Frontal cortex (tissue), 4 donors: ENCODE results near the gene PIGZ. TPM values are rescaled to one million over a fixed set of nuclear protein-coding genes. Genes with fewer than 3 reads are reported as not detected.

Experiments
- DNase-seq, 2 donors: peaks; one replicate each; pipeline ENCODE4 v3.0.0; 2012; ENCODE audit warnings: low spot score in 2 of 2
- FAIRE-seq: peaks from 2 replicates; lab custom pipeline; 2012; peaks lifted over from hg19 to GRCh38; lab: Jason Lieb, UNC
- total RNA-seq: library from RNA; depleted of rRNA; stranded (reverse); fragments of >200 nt; gene quantifications from one replicate; pipeline ENCODE4 v1.2.3, GENCODE V29; 2014
- donor health status: control.
- donor health status: control.
- donor health status: control.

The PIGZ gene, protein sequence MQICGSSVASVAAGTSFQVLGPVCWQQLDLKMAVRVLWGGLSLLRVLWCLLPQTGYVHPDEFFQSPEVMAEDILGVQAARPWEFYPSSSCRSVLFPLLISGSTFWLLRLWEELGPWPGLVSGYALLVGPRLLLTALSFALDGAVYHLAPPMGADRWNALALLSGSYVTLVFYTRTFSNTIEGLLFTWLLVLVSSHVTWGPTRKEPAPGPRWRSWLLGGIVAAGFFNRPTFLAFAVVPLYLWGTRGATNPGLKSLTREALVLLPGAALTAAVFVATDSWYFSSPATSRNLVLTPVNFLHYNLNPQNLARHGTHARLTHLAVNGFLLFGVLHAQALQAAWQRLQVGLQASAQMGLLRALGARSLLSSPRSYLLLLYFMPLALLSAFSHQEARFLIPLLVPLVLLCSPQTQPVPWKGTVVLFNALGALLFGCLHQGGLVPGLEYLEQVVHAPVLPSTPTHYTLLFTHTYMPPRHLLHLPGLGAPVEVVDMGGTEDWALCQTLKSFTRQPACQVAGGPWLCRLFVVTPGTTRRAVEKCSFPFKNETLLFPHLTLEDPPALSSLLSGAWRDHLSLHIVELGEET
- total RNA-seq: 2.9 TPM

DNA sequence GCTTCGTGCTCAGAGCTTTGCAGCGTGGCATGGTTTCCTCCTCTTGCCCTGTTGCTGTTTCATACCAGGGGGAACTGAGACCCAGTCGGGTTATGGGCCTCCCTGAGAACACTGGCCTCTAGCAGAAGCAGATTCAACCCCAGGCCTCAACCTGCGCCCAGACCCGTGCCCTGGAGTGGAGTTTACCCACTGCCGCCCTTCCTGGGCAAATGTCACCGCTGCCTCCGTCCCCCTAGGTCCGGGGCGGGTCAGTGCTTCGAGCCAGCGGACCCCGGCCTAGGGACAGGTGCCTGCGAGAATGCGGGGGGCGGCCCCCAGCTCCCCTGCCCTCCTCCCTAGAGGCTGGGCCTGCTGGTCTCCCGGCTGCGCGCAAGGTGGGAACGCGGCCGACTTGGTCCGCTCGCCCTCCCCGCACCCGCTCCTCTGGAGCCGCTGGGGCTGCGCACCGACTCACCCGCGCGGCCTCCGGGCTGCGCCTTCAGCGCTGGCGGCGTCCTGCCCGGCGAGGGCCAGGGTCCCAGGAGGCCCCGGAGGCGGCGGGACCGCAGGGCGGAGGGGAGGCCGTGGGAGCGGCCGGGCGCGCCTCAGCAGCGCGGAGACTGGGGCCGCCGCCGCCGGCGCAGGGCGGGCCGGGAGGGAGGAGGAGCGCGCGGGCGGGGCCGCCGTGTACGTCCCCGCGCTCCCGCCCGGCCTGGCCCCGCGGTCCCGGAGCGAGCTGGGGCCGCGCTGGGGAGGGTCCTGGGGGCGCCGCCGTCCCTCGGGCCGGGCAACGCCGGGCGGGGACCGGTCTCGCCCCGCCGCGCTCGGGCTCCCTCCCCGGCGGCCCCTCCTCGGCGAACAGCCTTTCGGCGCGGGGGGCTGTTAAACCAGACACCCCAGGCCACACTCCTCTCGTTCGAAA is at the start of gene PIGZ:
Gene PIGZ, minus strand, starts transcription at position 601 of the 901 bp plus-strand sequence. CDS start 16,802 bp downstream, outside the sequence.
- FAIRE-seq: no peak
- peak; percentile 60 to 70 for DNase-seq

GRCh38 chr3:197017003-197017402 is 48.4 kb upstream of the PIGZ start:
- FAIRE-seq: no peak
- no peak for DNase-seq

- no peak for FAIRE-seq
Observed at GRCh38 chr3:197015790-197016736, 47.4 kb upstream of the PIGZ start.

DNA sequence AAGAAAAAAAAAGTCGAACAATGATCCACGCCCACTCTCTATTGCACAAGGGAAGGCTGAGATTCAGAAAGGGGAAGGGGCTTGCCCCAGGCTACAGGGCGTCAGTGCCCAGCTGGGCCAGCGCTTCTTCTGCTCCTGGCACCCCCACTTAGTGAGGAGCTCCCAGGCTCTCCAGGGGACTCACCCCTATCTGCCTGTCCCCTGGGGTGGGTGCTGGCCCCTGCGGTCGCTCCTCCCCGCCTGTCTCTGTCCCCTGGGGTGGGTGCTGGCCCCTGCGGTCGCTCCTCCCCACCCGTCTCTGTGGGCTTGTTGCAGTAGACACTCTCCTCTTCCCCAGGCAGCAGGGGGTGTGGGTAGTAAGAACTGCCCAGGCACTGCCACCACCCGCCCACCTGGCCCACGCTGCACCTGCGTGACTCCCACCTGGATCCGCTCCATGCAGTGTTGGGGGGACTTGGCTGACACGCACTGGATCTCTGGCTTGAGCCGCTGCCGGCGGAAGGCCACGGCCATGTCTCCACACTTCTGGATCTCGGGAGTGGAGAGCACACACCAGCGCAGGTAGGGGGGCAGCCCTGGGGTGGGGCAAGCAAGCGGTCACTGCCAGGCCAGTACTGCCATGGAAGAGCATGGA is 46.4 kb upstream of the PIGZ start:
- FAIRE-seq (no peak), DNase-seq (no peak)

More at GRCh38 chr3:197015790-197016736, 47.4 kb upstream of the PIGZ start:
- DNase-seq: no peak

GRCh38 chr3:197014024-197014423 is 45.4 kb upstream of the PIGZ start:
- no peak for FAIRE-seq
- no peak for DNase-seq

- DNase-seq: no peak
- FAIRE-seq: no peak
Observed at GRCh38 chr3:197012540-197012883, 43.9 kb upstream of the PIGZ start.

DNA sequence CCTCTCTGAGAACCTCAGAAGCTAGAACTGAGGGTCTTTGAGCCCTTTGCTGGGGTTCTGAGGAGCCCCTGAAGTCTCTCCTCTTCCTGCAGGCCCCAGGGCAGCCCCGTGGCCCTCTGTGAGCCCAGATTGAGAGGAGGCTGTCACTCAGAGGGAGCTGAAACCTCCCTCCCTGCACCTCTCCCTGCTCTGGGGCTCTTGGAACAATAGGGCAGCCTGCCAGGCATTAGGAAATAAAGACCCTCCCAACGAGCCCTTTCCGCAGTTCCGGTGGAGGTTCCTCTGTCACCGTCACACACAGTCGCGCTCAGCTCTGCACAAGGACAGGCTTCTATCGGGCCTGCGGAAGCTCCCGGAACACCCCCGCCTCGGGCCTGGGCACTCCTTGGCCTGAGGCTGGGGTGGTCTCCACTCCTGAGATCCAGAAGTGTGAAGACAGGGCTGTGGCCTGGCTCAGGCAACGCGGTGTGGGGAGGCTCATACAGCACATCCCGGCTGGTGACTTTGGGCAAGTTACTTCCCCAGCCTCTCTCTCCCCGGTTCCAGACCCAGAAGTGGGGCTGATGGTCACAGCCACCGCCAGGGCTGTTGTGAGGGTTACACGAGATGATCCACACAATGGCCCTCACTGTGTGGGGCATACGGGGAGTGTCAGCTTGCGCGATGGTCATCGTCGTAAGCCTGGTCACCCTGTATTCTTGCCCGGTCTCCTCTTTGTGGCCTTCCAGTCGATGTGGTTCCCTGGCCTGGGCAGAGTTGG is 43.3 kb upstream of the PIGZ start:
- DNase-seq (no peak), FAIRE-seq (no peak)

DNA sequence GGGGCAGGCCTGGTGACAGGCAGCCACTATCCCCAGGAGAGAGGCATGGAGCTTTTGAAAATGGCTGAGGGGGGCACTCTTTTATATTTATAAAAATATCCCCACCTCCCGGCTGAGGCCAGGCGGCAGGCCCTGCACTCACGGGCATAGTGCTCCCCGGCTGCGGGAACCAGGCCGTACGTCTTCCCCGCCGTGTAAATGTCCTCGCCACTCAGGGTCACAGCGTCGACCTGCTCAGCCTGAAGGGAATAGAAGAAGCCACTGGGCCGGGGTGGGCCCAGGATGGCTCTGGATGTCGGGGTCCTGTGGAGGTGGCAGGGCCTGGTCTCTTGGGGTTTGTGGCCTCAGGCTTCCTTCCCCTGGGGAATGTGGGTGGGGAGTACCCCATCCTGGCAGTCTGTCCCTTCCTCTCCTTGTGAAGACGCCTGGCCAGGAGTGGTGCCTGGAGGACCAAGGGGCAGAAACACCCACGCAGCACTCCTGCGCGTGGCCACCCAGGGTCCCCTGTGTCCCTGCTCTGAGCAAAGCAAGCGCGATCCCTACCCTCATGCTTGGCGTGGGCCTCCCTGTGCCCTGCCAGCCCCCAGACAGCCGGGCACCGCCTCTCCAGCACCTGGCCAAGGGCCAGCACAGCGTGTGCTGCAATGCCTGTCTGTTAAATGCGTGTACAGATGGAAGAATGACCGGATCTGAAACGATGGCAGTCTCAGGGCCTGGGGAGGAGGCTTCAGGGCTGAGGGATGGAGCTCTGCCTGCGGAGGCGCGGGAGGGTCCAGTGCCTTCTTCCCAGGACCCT is 42.1 kb upstream of the PIGZ start:
- FAIRE-seq (no peak), DNase-seq (no peak)

DNA sequence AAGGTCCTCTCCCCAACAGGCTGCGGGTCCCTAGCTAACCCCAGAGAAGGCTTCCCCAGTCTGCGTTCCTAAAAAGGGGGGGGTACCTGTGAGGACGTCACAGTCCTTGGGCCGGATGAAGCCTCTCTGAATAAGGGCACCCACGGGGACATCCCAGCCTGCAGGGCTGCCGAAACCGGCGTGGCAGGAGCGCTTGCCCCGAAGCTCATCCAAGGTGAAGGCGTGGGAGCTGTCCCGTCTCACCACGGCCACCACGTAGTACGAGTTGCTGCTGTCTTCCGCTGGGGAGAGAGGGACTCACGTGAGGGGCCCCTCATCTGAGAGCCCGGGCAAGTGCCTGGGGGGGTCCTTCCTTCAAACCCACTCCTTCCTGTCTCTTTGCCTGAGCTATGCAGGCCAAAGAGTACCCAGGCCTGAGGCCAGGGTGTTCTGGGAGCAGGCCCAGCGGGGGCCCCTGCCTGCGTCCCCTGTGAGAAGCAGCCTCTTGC is 40.9 kb upstream of the PIGZ start:
- DNase-seq (no peak), FAIRE-seq (no peak)

- DNase-seq (no peak), FAIRE-seq (no peak)
Observed at GRCh38 chr3:197008436-197009209, 40.0 kb upstream of the PIGZ start.

GRCh38 chr3:197007953-197008352 is 39.3 kb upstream of the PIGZ start:
- FAIRE-seq: no peak
- no peak for DNase-seq

DNA sequence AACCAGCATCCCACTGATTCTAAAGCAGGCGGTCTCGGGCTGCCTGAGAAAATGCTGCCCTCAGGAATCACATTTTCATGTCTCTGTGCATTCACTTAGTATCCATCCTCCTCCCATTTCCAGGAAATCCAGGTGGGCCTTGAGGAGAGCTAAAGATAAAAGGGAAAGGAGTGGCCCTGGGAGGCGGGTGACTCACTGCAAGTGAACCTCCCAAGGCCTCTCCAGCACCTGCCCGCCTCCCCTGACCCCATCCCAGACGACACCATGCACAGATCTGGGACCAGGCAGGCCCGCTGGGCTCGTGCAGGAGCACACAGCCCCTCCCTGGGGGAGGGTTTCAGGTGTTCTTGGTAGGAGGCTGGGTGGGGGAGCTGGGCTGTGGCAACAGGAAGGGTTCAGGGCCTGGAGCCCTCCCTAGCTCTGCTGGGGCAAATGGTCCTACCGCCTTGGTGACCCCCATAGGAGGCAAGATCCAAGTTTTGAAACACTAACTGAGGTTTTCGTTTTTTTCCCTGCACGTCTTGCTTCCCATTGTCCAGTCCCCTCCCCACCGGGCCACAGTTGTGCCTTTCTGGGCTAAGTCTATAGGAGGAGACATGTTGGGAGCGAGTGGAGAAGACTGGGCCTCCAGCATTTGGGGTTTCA is 38.8 kb upstream of the PIGZ start:
- no peak for FAIRE-seq
- no peak for DNase-seq

GRCh38 chr3:197006860-197007259 is 38.2 kb upstream of the PIGZ start:
- no peak for DNase-seq
- no peak for FAIRE-seq

GRCh38 chr3:197006446-197006845 is 37.8 kb upstream of the PIGZ start:
- FAIRE-seq: no peak
- DNase-seq: no peak

DNA sequence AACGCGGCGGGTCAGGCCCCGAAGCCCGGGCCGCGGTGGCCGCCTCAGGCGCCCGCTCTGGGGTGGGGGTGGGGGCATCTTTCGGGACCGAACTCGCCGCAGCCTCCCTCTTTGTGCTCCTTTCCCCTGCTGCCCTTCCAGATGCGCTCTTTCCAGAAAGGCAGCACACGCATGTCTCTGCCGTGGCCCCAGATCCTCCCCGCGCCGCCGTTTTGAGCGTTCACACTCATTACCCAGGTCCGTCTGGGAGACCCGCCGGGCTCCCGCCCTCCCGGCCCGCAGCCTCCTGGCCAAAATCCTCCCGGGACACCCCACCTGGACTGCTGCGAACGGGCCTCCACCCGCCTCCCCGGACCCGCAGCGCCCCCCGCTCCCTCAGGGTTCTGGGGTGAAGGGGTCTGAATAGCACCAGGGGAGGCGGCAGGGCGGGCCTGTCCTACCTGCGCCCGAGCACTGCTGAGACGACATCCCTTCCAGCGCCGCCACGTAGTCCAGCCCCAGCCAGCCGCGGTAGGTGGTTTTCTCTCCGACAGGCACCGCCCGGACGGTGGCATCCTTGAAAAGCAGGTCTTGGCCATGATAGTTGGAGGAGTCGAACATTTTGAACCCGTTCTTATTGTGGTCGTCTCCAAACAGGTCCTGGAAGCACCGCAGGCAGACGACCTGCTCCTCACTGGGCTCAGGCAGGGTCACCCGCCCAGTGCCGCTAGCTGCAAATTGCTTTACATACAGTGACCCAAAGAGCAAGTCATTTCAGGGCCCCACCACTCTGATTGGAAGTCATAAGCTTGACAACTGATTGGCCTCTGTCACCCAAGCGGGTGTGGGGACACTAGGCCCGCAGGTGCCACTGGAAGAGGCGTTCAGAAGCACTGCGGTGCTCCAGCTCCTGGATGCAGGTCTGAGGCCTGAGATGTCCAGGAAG is 35.1 kb upstream of the PIGZ start:
- FAIRE-seq (no peak), DNase-seq (no peak)
